HG03280 (cell line): ENCODE data around the gene ANKRD11.
"Not testable (repeated sequence)": the region's sequence is repeated elsewhere in the genome, so short reads cannot be mapped to it uniquely, and the experiment has no call there.

Experiments
- ATAC-seq: cut with Tn5 transposase; IDR thresholded peaks from one replicate; pipeline ENCODE4 v1.9.1; 2021; ENCODE audit warnings: mild to moderate bottlenecking, moderate library complexity; ENCODE audit not compliant: unreplicated experiment

ANKRD11 gene

DNA sequence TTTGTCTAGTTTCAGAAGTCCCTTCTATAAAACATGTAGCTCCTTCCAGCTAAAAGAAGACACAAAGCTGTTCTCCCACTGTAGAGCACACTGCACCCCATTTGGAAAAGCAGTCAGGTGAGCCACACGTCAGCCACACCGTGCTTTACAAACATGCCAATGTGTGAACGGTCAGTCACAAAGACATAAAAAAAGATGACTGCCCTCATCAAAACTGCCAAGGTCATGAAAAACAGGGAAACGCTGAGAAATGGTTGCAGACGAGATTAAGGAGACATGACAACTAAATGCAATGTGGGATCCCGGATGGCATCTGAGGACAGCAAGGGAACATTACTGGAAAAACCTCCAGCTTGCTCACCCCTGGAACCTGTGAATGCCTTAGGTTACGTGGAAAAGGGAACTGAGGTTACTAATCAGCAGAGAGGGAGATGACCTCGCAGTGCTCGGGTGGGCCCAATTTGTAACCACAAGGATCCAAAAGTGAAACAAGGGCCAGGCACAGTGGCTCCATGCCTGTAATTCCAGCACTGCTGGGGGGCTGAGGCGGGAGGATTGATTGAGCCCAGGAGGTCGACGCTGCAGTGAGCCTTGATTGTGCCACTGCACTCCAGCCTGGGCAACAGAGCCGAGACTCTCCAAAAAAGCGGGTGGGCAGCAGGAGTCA, 8.1 kb downstream of the ANKRD11 start:
- ATAC-seq = no peak

DNA sequence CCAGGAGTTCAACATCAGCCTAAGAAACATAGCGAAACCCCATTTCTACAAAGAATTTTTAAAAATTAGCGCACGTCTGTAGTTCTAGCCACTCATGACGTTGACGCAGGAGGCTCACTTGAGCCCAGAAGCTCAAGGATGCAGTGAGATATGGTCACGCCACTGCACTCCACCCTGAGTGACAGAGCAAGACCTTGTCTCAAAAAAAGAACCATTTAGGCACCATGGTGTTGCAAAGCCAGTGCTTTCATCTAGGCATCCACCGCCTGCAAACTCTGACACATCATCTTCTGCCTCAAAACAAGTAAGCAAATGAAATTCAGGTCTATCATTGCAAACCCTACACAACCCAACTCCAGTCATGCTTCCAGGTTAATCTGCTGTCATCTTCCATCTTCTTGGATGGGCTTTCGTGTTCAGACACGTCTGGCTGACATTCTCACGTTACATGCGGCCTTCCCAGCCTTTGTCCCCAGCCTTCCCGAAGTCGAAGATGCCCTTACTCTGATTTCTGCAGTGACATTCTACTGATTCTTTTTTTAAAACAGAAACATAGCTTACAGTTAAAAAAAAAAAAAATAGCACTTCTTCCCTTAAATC, 8.9 kb downstream of the ANKRD11 start:
- ATAC-seq = no peak

DNA sequence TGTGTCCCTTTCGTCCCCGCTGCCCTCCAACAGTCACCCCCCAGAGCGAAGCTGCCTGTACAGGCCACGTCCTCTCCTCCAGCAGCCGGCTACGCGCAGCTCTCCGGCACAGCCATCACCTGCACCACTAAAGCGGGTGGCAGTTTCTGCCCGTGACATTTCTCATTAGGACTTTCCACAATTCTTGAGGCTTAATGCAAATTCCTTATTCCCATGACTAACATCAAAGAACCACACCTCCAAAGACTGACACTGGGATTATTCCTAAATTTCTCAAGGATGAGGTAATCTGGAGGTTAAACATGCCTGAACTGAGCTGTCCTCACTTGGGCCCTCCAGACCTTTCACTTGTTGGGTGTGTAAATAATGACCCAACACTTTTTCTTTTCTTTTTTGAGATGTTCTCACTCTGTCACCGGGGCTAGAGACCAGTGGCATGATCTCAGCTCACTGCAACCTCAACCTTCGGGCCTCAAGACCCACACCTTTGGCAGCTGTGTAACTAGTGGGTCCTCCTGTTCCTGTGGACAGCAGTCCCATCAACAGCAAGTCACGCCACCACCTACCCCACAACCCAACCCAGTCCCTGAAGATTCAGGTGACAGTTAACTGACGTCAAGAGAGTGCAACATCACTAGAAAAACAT, 11.7 kb downstream of the ANKRD11 start:
- ATAC-seq = no peak

DNA sequence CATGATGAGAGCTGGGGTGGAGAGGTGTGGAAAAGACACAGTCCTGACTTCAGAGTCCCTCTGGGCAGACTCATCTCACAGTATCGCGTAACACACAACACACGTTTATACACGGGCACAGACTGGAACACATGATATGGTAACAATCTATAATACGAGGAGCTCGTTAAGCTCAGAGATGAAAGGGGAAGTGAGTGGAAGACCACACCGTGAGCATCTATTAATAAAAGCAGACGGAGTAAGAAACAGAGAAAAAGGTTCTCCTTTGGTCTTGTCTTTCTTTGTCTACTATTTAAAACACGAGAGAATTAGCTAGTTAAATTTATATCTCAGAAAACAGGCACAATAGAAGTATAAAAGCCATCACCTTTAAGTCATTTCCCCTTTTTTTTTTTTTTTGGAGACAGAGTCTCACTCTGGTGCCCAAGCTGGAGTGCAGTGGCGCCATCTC, 13.5 kb downstream of the ANKRD11 start:
- ATAC-seq = peak; percentile 48

DNA sequence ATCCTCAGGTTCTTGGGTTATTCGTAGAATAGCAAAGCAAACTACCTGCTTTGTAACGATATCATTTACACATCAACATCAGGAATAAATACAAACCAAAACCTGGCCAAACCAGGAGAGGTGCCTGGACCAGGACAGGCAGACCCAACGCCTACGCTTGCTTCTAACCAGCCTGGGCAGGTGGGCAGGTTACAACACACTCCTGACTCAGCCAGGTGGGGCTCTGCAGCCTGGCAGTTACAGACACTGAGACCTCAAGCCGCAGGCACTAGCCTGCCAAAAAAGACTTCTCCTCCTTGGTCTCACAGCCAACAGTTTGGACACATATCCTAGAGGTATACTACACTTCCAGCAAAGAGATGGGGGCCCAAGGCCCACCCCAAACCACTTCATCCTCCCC, 14.0 kb downstream of the ANKRD11 start:
- peak; percentile 24 for ATAC-seq

DNA sequence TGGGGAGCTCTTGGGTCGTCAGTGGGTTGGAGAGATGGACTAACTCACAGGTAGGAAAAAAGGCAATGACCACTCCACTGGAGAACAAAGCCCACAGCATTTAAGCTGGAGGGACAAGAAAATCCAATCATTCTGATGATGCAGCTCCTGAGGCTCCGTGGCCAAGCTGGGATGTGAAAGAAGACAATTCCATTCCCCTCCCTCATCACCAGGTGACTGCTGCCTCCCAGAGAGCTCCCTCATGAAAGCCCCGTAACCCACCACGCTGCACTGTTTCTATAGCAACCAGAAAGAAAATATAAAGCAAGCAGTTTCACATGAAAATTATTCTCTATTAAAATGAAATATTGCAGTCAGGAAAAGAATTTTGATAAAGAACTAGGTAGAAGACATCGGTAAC, 15.2 kb downstream of the ANKRD11 start:
- no peak for ATAC-seq

DNA sequence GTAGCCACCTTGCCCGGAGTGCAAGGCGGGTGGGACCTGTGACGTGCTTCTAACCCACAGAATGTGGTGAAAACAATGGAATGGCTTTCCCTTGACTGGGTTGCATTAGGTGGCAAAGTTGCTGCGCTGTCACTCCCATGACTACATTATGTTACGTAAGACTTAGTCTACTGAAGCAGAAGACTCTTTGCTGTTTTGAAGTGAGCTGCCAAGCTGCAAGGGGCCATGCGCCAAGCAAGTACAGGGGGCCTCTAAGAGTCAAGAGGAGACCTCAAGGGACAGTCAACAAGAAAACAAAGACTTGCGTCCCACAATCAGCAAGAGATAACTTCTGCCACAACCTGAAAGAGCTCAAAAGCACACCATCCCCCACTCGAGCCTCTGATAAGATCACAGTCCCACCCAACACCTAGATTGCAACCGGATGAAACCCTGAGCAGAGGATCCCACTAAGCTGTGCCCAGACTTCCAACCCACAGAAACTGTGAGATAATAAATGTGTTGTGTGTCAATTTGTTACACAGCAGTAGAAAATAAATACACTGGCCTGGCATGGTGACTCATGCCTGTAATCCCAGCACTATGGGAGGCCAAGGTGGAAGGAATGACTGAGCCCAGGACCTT, 16.5 kb downstream of the ANKRD11 start:
- ATAC-seq = no peak

DNA sequence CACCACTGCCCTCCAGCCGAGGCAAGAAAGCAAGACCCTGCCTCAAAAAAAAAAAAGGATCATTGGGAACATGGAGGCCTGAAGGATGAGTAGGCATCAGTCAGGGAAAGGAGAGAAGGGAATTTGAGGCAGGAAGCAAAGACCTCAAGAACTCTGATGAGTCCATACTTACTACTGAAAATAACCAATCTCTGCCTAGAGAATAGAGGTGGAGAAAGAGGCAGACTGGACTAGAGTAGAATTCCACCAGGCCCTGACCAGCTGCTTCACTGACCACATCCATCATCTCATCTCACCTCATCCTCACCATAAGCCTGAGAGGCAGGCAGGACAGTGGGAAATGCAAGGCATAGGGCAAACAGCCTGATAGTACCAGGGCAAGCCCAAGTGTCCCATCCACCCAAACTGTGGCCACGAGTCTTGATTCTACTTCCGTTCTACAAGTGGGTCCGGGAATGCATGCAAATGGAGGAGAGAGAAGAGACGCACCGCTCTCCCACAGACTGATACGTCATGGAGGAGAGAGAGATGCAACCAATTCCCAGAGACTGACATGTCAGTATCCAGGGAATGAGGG, 17.1 kb downstream of the ANKRD11 start:
- ATAC-seq = no peak

DNA sequence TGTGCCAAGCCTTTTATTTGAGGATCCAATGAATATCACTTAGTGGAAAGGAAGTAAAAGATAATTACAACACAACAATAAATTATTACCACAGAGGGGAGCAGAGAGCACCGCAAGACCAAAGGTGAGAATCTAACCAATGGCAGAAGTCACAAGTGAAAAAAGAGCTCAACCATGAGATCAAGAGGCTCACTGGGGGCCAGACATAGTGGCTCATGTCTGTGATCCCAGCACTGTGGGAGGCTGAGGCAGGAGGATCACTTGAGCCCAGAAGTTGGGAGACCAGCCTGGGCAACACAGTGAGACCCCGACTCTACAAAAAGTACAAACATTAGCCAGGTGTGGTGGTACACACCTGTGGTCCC, 17.7 kb downstream of the ANKRD11 start:
- no peak for ATAC-seq

DNA sequence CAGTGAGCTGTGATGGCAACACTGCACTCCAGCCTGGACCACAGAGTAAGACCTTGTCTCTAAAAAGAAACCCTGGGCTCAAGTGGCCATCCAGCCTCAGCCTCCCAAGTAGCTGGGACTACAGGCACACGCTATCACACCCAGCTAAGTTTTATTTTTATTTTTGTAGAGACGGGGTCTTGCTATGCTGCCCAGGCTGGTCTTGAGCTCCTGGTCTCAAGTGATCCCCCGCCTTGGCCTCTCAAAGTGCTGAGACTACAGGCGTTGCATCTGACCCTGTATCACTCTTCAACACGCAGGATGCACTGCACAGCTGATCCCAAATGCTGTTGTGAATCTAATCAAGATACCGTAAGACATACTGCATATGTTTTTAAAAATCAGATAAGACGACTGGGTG, 23.0 kb downstream of the ANKRD11 start:
- ATAC-seq = no peak

DNA sequence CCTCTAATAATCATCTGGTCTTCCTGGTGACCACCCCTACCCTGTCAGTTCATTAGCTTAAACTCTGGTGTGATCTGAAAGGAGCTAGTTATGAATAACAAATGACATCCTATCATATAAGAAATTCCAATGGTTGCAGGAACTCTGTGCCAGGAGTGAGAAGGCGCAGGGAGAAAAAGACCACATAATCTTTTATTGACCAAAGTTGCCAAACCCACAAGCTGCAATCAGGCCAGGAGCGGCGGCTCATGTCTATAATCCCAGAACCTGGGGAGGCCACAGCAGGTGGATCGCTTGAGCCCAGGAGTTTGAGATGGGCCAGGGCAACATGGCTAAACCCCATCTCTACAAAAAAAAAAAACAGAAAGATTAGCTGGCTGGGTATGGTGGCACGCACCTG, 23.4 kb downstream of the ANKRD11 start:
- ATAC-seq = no peak

DNA sequence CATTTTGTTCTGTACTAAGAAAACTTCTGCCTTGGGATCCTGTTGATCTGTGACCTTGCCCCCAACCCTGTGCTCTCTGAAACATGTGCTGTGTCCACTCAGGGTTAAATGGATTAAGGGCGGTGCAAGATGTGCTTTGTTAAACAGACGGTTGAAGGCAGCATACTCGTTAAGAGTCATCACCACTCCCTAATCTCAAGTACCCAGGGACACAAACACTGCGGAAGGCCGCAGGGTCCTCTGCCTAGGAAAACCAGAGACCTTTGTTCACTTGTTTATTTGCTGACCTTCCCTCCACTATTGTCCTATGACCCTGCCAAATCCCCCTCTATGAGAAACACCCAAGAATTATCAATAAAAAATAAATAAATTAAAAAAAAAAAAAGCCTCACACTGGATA, 27.0 kb downstream of the ANKRD11 start:
- not testable (repeated sequence) for ATAC-seq

DNA sequence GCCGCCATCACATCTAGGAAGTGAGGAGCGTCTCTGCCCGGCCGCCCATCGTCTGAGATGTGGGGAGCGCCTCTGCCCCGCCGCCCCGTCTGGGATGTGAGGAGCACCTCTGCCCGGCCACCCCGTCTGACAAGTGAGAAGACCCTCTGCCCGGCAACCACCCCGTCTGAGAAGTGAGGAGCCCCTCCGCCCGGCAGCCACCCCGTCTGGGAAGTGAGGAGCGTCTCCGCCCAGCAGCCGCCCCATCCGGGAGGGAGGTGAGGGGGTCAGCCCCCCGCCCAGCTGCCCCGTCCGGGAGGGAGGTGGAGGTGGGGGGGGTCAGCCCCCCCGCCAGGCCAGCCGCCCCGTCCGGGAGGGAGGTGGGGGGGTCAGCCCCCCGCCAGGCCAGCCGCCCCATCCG, 27.7 kb downstream of the ANKRD11 start:
- ATAC-seq = not testable (repeated sequence)

DNA sequence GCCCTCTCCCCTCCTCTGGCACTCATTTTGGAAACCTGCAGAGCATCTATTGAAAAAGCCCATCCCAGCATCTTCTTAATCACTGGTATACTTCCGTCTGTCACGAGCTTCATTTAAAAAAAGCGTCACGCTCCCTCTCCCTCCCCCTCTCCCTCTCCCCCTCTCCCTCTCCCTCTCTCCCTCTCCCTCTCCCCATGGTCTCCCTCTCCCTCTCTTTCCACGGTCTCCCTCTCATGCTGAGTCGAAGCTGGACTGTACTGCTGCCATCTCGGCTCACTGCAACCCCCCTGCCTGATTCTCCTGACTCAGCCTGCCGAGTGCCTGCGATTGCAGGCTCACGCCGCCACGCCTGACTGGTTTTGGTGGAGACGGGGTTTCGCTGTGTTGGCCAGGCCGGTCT, 28.5 kb downstream of the ANKRD11 start:
- not testable (repeated sequence) for ATAC-seq

DNA sequence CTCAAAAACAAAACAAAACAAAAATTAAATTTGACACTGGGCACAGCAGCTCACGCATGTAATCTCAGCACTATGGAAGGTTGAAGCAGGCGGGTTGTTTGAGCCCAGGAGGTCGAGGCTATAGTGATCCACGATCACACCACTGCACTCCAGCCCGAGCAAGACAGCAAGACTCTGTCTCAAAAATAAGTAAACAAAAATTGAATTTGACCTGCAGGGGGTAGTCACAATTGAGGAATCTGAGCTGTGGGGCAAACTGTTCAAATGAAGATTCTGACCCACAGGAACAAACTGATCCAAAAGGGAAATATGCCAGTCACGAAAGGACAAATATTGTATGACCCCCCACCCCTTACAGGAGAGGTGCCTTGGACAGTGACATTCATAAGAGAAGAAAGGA, 29.8 kb downstream of the ANKRD11 start:
- no peak for ATAC-seq

DNA sequence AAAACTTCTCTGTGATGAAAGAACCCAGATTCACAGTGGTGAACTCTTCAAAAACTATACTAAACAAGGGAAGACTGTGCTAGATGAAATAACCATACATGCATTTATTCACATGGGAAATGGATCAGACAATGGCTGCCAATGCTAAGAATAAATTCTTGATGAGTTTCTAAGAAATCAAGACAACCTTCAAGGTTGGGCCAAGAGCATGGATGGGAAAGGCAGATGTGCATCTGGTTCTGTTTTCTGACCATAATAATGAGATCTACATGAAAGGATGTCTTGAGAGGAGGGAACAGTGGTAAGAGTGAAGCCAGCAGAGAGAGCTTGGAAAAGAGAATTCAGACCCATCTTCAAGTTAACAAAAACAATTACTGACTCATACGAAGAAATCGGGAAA, 31.4 kb downstream of the ANKRD11 start:
- no peak for ATAC-seq

DNA sequence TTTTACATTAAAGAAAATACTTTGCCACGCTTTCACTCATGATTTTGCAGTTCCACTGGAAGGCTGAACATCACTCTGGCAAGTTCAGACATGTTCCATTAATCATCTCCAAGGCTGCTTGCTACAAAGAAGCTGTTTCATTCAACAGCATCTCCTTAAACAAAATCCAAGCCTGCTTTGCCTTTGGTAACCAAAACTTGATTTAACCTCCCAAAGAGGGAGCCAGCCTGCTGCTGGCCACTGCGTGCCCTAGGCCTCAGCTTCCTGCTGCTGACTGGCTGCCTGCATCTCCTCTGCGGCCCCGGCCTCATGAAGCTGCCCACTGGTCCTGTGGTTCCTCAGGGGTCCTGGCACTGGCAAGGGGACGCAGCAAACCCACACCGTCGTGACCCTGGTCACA, 31.8 kb downstream of the ANKRD11 start:
- ATAC-seq = no peak

DNA sequence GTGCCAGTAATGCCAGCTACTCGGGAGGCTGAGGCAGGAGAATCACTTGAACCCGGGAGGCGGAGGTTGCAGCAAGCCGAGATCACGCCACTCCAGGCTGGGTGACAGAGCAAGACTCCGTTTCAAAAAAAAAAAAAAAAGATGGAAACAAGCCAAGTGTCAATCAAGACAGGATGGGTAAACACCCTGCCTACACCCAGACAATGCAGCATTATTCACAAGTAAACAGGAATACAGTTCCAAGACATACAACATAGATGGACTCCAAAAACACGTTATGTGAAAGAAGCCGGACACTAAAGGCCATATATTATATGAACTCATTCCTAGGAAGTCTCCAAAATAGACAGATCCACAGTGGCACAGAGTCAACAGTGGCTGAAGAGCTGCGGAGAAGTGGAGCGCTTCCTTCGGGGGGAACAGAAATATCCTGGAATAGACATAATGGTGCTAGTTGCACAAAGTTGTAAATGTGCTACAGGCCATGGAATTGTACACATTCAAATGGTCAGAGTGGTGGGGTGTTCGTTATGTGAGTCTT, 33.9 kb downstream of the ANKRD11 start:
- ATAC-seq = no peak

DNA sequence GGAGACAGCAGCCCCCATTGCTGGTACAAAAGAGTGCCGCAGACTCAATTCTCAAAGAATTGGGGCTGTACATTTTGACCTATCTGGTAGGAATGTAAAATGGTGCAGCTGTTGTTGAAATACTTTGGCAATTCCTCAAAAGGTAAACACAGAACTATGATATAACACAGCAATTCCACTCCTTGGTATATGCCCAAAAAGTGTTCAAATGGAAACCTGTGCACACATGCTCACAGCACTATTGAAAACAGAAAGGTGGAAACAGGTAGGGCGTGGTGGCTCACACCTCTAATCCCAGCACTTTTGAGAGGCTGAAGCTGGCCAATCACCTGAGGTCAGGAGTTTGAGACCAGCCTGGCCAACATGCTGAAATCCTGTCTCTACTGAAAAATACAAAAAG, 34.7 kb downstream of the ANKRD11 start:
- ATAC-seq = no peak

DNA sequence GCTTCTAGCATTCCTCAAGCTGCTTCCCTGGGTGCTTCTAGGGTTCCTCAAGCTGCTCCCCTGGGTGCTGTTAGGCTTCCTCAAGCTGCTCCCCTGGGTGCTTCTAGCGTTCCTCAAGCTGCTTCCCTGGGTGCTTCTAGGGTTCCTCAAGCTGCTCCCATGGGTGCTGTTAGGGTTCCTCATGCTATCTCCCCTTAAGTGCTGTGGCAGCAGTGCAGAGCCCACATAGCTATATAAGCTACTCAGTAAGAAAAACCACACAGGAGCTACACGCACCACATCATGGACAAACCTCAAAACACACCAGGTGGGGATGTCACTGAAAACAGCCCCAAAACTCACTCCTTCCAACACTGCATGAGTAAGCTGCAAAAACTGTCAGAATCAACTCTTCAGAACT, 35.2 kb downstream of the ANKRD11 start:
- ATAC-seq = no peak

DNA sequence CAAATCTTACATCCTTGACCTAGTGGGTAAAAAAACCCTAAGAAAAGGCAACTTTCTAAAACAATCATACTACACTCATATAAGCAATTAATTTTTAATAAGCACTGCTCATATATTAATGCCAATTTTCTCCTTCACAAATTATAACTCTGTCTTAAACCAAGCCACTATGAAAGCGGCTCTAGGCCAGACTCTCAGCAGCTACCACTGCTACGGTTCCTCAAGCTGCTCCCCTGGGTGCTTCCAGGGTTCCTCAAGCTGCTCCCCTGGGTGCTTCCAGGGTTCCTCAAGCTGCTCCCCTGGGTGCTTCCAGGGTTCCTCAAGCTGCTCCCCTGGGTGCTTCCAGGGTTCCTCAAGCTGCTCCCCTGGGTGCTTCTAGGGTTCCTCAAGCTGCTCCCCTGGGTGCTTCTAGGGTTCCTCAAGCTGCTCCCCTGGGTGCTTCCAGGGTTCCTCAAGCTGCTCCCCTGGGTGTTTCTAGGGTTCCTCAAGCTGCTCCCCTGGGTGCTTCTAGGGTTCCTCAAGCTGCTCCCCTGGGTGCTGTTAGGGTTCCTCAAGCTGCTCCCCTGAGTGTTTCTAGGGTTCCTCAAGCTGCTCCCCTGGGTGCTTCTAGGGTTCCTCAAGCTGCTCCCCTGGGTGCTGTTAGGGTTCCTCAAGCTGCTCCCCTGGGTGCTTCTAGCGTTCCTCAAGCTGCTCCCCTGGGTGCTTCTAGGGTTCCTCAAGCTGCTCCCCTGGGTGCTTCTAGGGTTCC, 35.8 kb downstream of the ANKRD11 start:
- not testable (repeated sequence) for ATAC-seq
